G401 (cell line): ENCODE data around the gene LARP4. TPM values are rescaled to one million over a fixed set of nuclear protein-coding genes. Genes with fewer than 3 reads are reported as not detected.
"Not testable (repeated sequence)": the region's sequence is repeated elsewhere in the genome, so short reads cannot be mapped to it uniquely, and the experiment has no call there.

Experiments used
- DNase-seq: peaks from one replicate; pipeline ENCODE4 v3.0.0-alpha.2; 2015; ENCODE audit warnings: low spot score
- in situ Hi-C: cut with HindIII; loops from 2 replicates; pipeline ENCODE4 v1.10.0; 2016; ENCODE audit warnings: low sequenced_read_pairs, mixed read lengths
- total RNA-seq: library from RNA; depleted of rRNA; stranded (reverse); fragments of >200 nt; shearing (Covaris generic); gene quantifications from 2 replicates; pipeline ENCODE4 v1.2.3, GENCODE V29; 2014; rRNA removed

LARP4 gene
- total RNA-seq, 1 experiment from 2014 or later: 50.4 TPM

DNA sequence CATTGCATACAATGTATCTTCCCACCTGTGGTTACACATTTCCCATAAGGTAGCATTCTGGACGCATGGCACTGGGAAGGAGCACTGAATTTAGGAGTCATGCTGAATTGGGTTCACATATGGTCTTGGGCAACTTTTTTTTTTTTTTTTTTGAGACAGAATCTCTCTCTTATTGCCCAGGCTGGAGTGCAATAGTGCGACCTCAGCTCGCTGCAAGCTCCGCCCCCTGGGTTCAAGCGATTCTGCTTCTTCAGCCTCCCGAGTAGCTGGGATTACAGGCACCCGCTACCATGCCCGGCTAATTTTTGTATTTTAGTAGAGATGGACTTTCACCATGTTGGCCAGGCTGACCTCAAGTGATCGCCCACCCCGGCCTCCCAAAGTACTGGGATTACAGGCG lies 117.4 kb downstream of the LARP4 start:
- in situ Hi-C loops: no loop called here
- no peak for DNase-seq

DNA sequence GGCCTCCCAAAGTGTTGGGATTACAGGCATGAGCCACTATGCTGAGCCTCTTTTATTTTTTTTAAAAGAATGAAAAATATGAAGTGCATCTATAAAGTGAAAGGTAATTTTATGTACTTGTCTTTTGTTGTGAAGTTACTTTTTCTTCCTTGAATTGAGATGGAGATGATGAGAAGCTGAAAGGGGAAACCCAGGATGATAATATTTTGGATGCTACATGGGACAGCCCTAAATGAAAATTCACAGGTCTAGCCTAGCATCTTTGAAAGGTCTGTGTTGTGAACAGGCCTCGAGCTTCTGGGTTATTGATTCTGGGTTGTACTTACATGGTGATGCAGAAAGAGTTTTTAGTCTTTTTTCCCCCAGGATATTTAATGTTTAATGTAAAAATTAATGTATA lies 118.7 kb downstream of the LARP4 start:
- in situ Hi-C loops: no loop called here
- no peak for DNase-seq

GRCh38 chr12:50520416-50521207 lies 119.9 kb downstream of the LARP4 start:
- peak; percentile 84 for DNase-seq
- in situ Hi-C loops: no loop called here

DNA sequence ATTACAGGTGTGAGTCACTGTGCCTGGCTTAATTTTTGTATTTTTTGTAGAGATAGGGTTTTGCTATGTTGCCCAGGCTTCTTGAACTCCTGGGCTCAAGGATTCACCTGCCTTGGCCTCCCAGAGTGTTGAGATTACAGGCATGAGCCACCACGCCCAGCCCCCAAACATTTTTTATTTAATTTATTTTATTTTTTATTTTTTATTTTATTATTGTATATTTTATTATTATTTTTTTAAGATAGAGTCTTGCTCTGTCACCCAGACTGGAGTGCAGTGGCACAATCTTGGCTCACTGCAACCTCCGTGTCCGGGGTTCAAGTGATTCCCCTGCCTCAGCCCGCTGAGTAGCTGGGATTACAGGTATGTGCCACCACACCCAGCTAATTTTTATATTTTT lies 121.1 kb downstream of the LARP4 start:
- DNase-seq, in situ Hi-C loops: not testable (repeated sequence)

- DNase-seq: no peak
- in situ Hi-C loops: no loop called here
Measured at GRCh38 chr12:50523772-50524171, 123.1 kb downstream of the LARP4 start.

DNA sequence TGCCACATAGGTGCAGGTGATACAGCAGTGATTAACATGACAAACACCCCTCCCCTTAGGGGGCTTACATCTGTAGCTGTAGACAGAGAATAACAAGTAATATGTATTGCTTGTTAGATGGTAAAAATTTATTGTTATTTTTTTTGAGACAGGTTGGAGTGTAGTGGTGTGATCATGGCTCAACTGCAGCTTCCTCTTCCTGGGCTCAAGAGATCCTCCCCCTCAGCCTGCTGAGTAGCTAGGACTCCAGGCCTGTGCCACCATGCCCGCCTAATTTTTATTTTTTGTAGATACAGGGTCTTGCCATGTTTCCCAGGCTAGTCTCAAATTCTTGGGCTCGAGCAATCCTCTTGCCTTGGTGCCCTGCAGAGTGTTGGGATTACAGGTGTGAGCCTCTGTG lies 123.9 kb downstream of the LARP4 start:
- in situ Hi-C loops: no loop called here
- DNase-seq: no peak

- in situ Hi-C loops: no loop called here
- DNase-seq: no peak
Measured at GRCh38 chr12:50525422-50525821, 124.7 kb downstream of the LARP4 start.

- no peak for DNase-seq
- in situ Hi-C loops: no loop called here
Measured at GRCh38 chr12:50527359-50527726, 126.7 kb downstream of the LARP4 start.

DNA sequence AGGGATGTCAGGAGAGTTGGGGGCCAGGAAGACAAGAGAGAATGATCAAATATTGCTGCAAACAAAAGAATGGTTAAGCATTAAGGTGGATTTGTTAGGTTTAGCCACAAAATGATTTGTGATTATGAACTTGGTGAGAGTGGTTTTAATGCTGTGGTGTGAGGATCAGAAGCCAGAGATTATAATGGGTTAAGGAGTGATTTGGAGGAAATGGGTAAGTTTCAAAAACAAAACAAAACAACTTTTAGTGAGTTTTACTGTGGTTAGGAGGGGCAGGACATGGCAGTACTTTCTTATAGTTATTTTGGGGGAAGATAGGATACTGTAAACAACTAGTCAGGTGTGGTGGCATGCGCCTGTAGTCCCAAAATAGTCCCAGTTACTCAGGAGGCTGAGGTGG lies 128.1 kb downstream of the LARP4 start:
- in situ Hi-C loops: no loop called here
- no peak for DNase-seq

DNA sequence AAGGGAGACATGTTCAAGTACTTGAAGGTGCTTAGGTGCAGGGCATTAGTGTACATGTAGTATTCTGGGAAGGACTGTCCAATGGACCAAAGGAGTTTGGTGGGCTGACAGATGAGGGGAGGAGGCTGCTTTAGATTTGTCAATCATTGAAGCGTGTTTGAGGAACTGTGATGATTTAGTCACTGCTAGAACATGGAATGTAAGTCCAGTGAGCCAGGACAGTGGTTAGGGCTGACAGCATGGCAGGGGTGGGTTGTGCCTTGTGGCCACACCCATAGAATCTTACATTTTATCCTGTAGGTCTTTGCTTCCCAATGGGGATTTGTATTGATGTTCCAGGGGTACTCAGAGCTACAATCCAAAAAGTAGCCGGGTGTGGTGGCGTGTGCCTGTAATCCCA lies 128.7 kb downstream of the LARP4 start:
- in situ Hi-C loops: no loop called here
- no peak for DNase-seq

Other genes starting within 250 kb of the LARP4 start
- 51.0 and 56.0 TPM in 2 replicates for gene CERS5, start 233.5 kb upstream of the LARP4 start, total RNA-seq
- 14.5 and 33.7 TPM in 2 replicates for gene LIMA1, start 117.4 kb upstream of the LARP4 start, total RNA-seq
- gene FAM186A, start 4.3 kb upstream of the LARP4 start, total RNA-seq: not detected in 2 replicates
- 4.7 and 10.2 TPM in 2 replicates for gene DIP2B, start 104.1 kb downstream of the LARP4 start, total RNA-seq